GM19025 (cell line): ENCODE results near the gene AQP2.

Experiments
- ATAC-seq: cut with Tn5 transposase; IDR thresholded peaks from one replicate; pipeline ENCODE4 v1.9.1; 2021; ENCODE audit warnings: mild to moderate bottlenecking, low read depth, moderate library complexity; ENCODE audit not compliant: unreplicated experiment

Gene AQP2

GRCh38 chr12:49967777-49968250 is 17.3 kb downstream of the AQP2 start:
- no peak for ATAC-seq

- ATAC-seq: no peak
Measured at GRCh38 chr12:49968471-49968870, 17.9 kb downstream of the AQP2 start.

- ATAC-seq: no peak
Measured at GRCh38 chr12:49969027-49969426, 18.5 kb downstream of the AQP2 start.

- ATAC-seq: no peak
Measured at GRCh38 chr12:49969651-49970429, 19.3 kb downstream of the AQP2 start.

GRCh38 chr12:49970658-49971057 is 20.1 kb downstream of the AQP2 start:
- ATAC-seq: no peak

- ATAC-seq: no peak
Measured at GRCh38 chr12:49971141-49971540, 20.6 kb downstream of the AQP2 start.

- ATAC-seq: no peak
Measured at GRCh38 chr12:49972129-49972528, 21.6 kb downstream of the AQP2 start.

GRCh38 chr12:49972641-49973360 is 22.3 kb downstream of the AQP2 start, which contains the start of gene AQP6:
Gene AQP6, plus strand, starts transcription at chr12:49972947. Its CDS starts 227 bp downstream, at chr12:49973174.
- no peak for ATAC-seq

- ATAC-seq: no peak
Measured at GRCh38 chr12:49973361-49973830, 22.9 kb downstream of the AQP2 start.

- no peak for ATAC-seq
Measured at GRCh38 chr12:49974231-49974675, 23.7 kb downstream of the AQP2 start.

GRCh38 chr12:49974677-49975317 is 24.3 kb downstream of the AQP2 start:
- no peak for ATAC-seq

- ATAC-seq: no peak
Measured at GRCh38 chr12:49975318-49975761, 24.8 kb downstream of the AQP2 start.

GRCh38 chr12:49976557-49976956 is 26.0 kb downstream of the AQP2 start:
- ATAC-seq: no peak

GRCh38 chr12:49978125-49978524 is 27.6 kb downstream of the AQP2 start:
- no peak for ATAC-seq

GRCh38 chr12:49979016-49979586 is 28.6 kb downstream of the AQP2 start:
- no peak for ATAC-seq

- no peak for ATAC-seq
Measured at GRCh38 chr12:49979791-49980190, 29.3 kb downstream of the AQP2 start.

GRCh38 chr12:49980501-49981349 is 30.2 kb downstream of the AQP2 start:
- no peak for ATAC-seq

GRCh38 chr12:49982246-49983087 is 31.9 kb downstream of the AQP2 start:
- no peak for ATAC-seq

GRCh38 chr12:49983892-49984291 is 33.4 kb downstream of the AQP2 start:
- no peak for ATAC-seq
